Skeletal muscle tissue (tissue), 4 donors: ENCODE data around the gene KRTAP5-1. TPM values are rescaled to one million over a fixed set of nuclear protein-coding genes. Genes with fewer than 3 reads are reported as not detected.
A peak's percentile ranks its signal among the peaks of the same experiment; 100 is the strongest.

Experiments
- H3K27ac ChIP-seq: one replicate; pipeline ENCODE4 v1.7.0; 2013; ENCODE audit warnings: mild to moderate bottlenecking, low read depth, low read length, inconsistent platforms
- H3K27me3 ChIP-seq, 3 donors: one replicate each; pipeline ENCODE4 v1.7.0; 2013; ENCODE audit warnings: low read length in 3 of 3; ENCODE audit not compliant: control insufficient read depth in 3 of 3, insufficient read depth in 3 of 3
- H3K36me3 ChIP-seq, 3 donors: one replicate each; pipeline ENCODE4 v1.7.0; 2013; ENCODE audit warnings: low read length in 3 of 3; ENCODE audit not compliant: control insufficient read depth in 3 of 3, insufficient read depth in 3 of 3
- H3K4me1 ChIP-seq, 3 donors: one replicate each; pipeline ENCODE4 v1.7.0; 2013; ENCODE audit warnings: low read length in 3 of 3, mild to moderate bottlenecking in 3 of 3; ENCODE audit not compliant: control insufficient read depth in 3 of 3, insufficient read depth in 3 of 3
- H3K4me3 ChIP-seq, 3 donors: one replicate each; pipeline ENCODE4 v1.7.0; 2013; ENCODE audit warnings: low read length in 3 of 3
- H3K9ac ChIP-seq, 3 donors: one replicate each; pipeline ENCODE4 v1.7.0; 2013; ENCODE audit warnings: low read length in 3 of 3, mild to moderate bottlenecking in 3 of 3, moderate library complexity in 2 of 3, low read depth in 1 of 3
- H3K9me3 ChIP-seq, 3 donors: one replicate each; pipeline ENCODE4 v1.7.0; 2013; ENCODE audit warnings: low read length in 3 of 3; ENCODE audit not compliant: control insufficient read depth in 3 of 3
- total RNA-seq: library from RNA; depleted of rRNA; stranded (reverse); fragments of >200 nt; gene quantifications from one replicate; pipeline ENCODE4 v1.2.3, GENCODE V29; 2014
- donor health status: Osteomylitis.

KRTAP5-1 gene
- total RNA-seq, 1 donor from 2014 or later, result not detected

GRCh38 chr11:1541474-1542204, 43.4 kb downstream of the KRTAP5-1 start:
- Histone ChIP-seq H3K9me3 (no peaks in the 10 kb centered on the region), H3K36me3 (peaks cover 0 to 4% (median 0%) of the 10 kb centered on the region in 3 donors), H3K27ac (no peak overlapping the region), H3K4me1 (peaks cover 3 to 6% (median 4%) of the 10 kb centered on the region in 3 donors), H3K4me3 (no peak overlapping the region), H3K27me3 (peaks cover 6 to 14% (median 6%) of the 10 kb centered on the region in 3 donors), H3K9ac (no peak overlapping the region)

DNA sequence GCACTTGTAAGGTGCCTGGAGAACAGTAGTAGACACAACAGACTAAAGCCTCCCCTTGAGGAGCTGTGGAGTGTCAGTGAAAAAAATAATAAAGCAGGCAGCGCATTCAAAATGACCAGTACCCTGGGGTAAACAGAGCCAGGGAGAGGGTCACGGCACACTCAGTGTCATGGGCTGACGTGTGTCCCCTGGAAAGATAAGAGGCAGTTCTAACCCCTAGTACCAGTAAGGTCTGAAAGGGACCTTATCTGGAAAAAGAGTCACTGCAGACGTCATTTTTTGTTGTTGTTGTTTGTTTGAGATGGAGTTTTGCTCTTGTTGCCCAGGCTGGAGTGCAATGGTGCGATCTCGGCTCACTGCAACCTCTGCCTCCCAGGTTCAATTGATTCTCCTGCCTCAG, 45.0 kb downstream of the KRTAP5-1 start:
- peaks cover 2 to 10% (median 6%) of the 10 kb centered on the region in 3 donors for H3K27me3 ChIP-seq
- no peak overlapping the region for H3K27ac ChIP-seq
- H3K9ac ChIP-seq, result no peak overlapping the region
- H3K4me3 ChIP-seq, result no peak overlapping the region
- no peaks in the 10 kb centered on the region for H3K9me3 ChIP-seq
- peaks cover 11 to 18% (median 16%) of the 10 kb centered on the region in 3 donors for H3K4me1 ChIP-seq
- H3K36me3 ChIP-seq, result peaks cover 0 to 7% (median 3%) of the 10 kb centered on the region in 3 donors

GRCh38 chr11:1538153-1538552, 46.9 kb downstream of the KRTAP5-1 start:
- H3K27ac ChIP-seq, result no peak overlapping the region
- H3K4me1 ChIP-seq, result peaks cover 28 to 36% (median 35%) of the 10 kb centered on the region in 3 donors
- no peak overlapping the region for H3K9ac ChIP-seq
- H3K36me3 ChIP-seq, result peaks cover 5 to 7% (median 6%) of the 10 kb centered on the region in 3 donors
- H3K4me3 ChIP-seq, result no peak overlapping the region
- H3K9me3 ChIP-seq, result no peaks in the 10 kb centered on the region
- peaks cover 0 to 2% (median 0%) of the 10 kb centered on the region in 3 donors for H3K27me3 ChIP-seq

GRCh38 chr11:1536065-1536843, 48.8 kb downstream of the KRTAP5-1 start:
- no peak overlapping the region for H3K4me3 ChIP-seq
- H3K9ac ChIP-seq, result peak overlapping the region in 2 of 3 donors; percentile 34 to 38
- H3K36me3 ChIP-seq, result peaks cover 5 to 11% (median 6%) of the 10 kb centered on the region in 3 donors
- H3K4me1 ChIP-seq, result peaks cover 47 to 55% (median 54%) of the 10 kb centered on the region in 3 donors
- no peaks in the 10 kb centered on the region for H3K9me3 ChIP-seq
- H3K27me3 ChIP-seq, result no peaks in the 10 kb centered on the region
- peak overlapping the region; percentile 58 for H3K27ac ChIP-seq

DNA sequence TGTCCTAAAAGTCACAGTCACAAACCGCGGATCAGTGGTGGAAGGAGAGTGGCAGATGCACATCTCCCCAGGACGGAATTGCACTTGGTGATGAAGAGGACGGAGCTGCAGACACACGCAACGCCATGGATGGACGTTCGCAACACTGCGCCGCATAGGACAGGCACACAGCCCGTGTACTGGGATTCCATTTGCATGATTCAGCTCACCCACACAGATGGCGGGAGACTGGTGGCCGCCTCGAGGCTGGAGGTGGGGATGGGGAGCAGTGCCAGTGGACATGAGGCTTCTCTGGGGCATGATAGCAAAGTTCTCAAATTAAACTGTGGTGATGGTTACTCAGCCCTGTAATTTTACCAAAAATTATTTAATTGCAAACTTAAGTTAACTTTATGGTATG, 50.4 kb downstream of the KRTAP5-1 start:
- Histone ChIP-seq H3K27ac (peak overlapping the region; percentile 58), H3K36me3 (peaks cover 5 to 11% (median 6%) of the 10 kb centered on the region in 3 donors), H3K27me3 (no peaks in the 10 kb centered on the region), H3K9ac (peak overlapping the region in 1 of 3 donors; percentile 57), H3K4me3 (peak overlapping the region in 2 of 3 donors; percentile 19 to 41), H3K9me3 (no peaks in the 10 kb centered on the region), H3K4me1 (peaks cover 61 to 68% (median 68%) of the 10 kb centered on the region in 3 donors)

Other genes with a start within 250 kb of the KRTAP5-1 start
- gene BRSK2, start 195.3 kb downstream of the KRTAP5-1 start, total RNA-seq, result 1.0 TPM
- gene MOB2, start 98.5 kb downstream of the KRTAP5-1 start, total RNA-seq, result 18.3 TPM
- gene DUSP8, start 13.0 kb downstream of the KRTAP5-1 start, total RNA-seq, result 0.52 TPM
- gene KRTAP5-2, start 13.0 kb upstream of the KRTAP5-1 start, total RNA-seq, result not detected
- not detected for gene KRTAP5-3, start 23.2 kb upstream of the KRTAP5-1 start, total RNA-seq
- gene KRTAP5-4, start 36.9 kb upstream of the KRTAP5-1 start, total RNA-seq, result not detected
- gene KRTAP5-5, start 44.5 kb upstream of the KRTAP5-1 start, total RNA-seq, result not detected
- gene KRTAP5-6, start 111.9 kb upstream of the KRTAP5-1 start, total RNA-seq, result not detected
- gene IFITM10, start 165.3 kb upstream of the KRTAP5-1 start, total RNA-seq, result not detected
- gene CTSD, start 178.6 kb upstream of the KRTAP5-1 start, total RNA-seq, result 44.9 TPM
- gene SYT8, start 249.7 kb upstream of the KRTAP5-1 start, total RNA-seq, result not detected